ENCODE results near the gene ZBTB32.
A peak's percentile ranks its signal among the peaks of the same experiment; 100 is the strongest.

The ZBTB32 gene

GRCh38 chr19:35692010-35692409 is 12.3 kb upstream of the ZBTB32 start:
- TF ChIP-seq MYC (IDR thresholded peaks at IDR 0.05; ENCODE audit: low read depth, low read length) (no peak), POLR2A (IDR thresholded peaks at IDR 0.05; ENCODE audit: extremely low read depth, insufficient read length) (no peak), MAX (IDR thresholded peaks at IDR 0.05; ENCODE audit: low read depth, low read length) (no peak), CTCF (IDR thresholded peaks at IDR 0.05; ENCODE audit: low read depth, low read length) (no peak)
- no peak overlapping the region for H3K4me3 ChIP-seq (ENCODE audit: low read depth, low read length)
- no peak for DNase-seq (ENCODE audit: low read depth)

- no peak overlapping the region for H3K4me3 ChIP-seq (ENCODE audit: low read depth, low read length)
- DNase-seq (ENCODE audit: low read depth): no peak
- no peak for TF ChIP-seq MYC (IDR thresholded peaks at IDR 0.05; ENCODE audit: low read depth, low read length)
- TF ChIP-seq POLR2A (IDR thresholded peaks at IDR 0.05; ENCODE audit: extremely low read depth, insufficient read length): no peak
- TF ChIP-seq CTCF (IDR thresholded peaks at IDR 0.05; ENCODE audit: low read depth, low read length): no peak
- no peak for TF ChIP-seq MAX (IDR thresholded peaks at IDR 0.05; ENCODE audit: low read depth, low read length)
These were observed 10.9 kb upstream of the ZBTB32 start for GRCh38 chr19:35693422-35693821.

- TF ChIP-seq MAX (IDR thresholded peaks at IDR 0.05; ENCODE audit: low read depth, low read length) (no peak), CTCF (IDR thresholded peaks at IDR 0.05; ENCODE audit: low read depth, low read length) (peak; percentile 91), MYC (IDR thresholded peaks at IDR 0.05; ENCODE audit: low read depth, low read length) (0 out of 2 replicates have a peak, but pooled peaks have one; percentile 13)
- peak; percentile 77 for DNase-seq (ENCODE audit: low read depth)
These were observed 10.3 kb upstream of the ZBTB32 start for GRCh38 chr19:35693835-35694599.

GRCh38 chr19:35695895-35696422 is 8.4 kb upstream of the ZBTB32 start:
- DNase-seq (ENCODE audit: low read depth): no peak
- TF ChIP-seq CTCF (IDR thresholded peaks at IDR 0.05; ENCODE audit: low read depth, low read length) (no peak), MAX (IDR thresholded peaks at IDR 0.05; ENCODE audit: low read depth, low read length) (no peak), MYC (IDR thresholded peaks at IDR 0.05; ENCODE audit: low read depth, low read length) (no peak), POLR2A (IDR thresholded peaks at IDR 0.05; ENCODE audit: extremely low read depth, insufficient read length) (no peak)
- no peak overlapping the region for H3K4me3 ChIP-seq (ENCODE audit: low read depth, low read length)

More at GRCh38 chr19:35693835-35694599, 10.3 kb upstream of the ZBTB32 start:
- no peak overlapping the region for H3K4me3 ChIP-seq (ENCODE audit: low read depth, low read length)

GRCh38 chr19:35696835-35697234 is 7.5 kb upstream of the ZBTB32 start:
- no peak for DNase-seq (ENCODE audit: low read depth)
- TF ChIP-seq CTCF (IDR thresholded peaks at IDR 0.05; ENCODE audit: low read depth, low read length) (no peak), MYC (IDR thresholded peaks at IDR 0.05; ENCODE audit: low read depth, low read length) (no peak), MAX (IDR thresholded peaks at IDR 0.05; ENCODE audit: low read depth, low read length) (no peak), POLR2A (IDR thresholded peaks at IDR 0.05; ENCODE audit: extremely low read depth, insufficient read length) (no peak)
- H3K4me3 ChIP-seq (ENCODE audit: low read depth, low read length): no peak overlapping the region

All from NB4 (cell line).